GM23338 (cell line): Measurements from ENCODE around the gene MEF2A.

ENCODE experiments used
- CREB1 ChIP-seq: fragments of 250-450 bp; sonication (Bioruptor Pico); IDR thresholded peaks from 2 replicates; pipeline ENCODE4 v1.5.0; 2020; ENCODE audit warnings: low read depth, mild to moderate bottlenecking, moderate library complexity
- EZH2 ChIP-seq: fragments of 200-600 bp; sonication (generic); IDR thresholded peaks from one replicate; pipeline ENCODE4 v1.8.0; 2017; ENCODE audit warnings: antibody characterized with exemption, mild to moderate bottlenecking, low read depth; ENCODE audit not compliant: unreplicated experiment
- EZH2phosphoT487 ChIP-seq: fragments of 200-600 bp; sonication (generic); IDR thresholded peaks from one replicate; pipeline ENCODE4 v1.8.1; 2018; ENCODE audit warnings: antibody characterized with exemption; ENCODE audit not compliant: unreplicated experiment
- JUNB ChIP-seq: IDR thresholded peaks from one replicate; pipeline ENCODE4 v1.6.1; 2016; ENCODE audit warnings: antibody characterized with exemption; ENCODE audit not compliant: unreplicated experiment
- NANOG ChIP-seq: IDR thresholded peaks from 2 replicates; pipeline ENCODE4 v1.6.1; 2016; ENCODE audit warnings: antibody characterized with exemption, borderline replicate concordance
- POLR2AphosphoS5 ChIP-seq: IDR thresholded peaks from 2 replicates; pipeline ENCODE4 v1.6.1; 2016; ENCODE audit warnings: antibody characterized with exemption, low read depth
- TF ChIP-seq, protein P1 (sequence below), 2 experiments: fragments of 200-600 bp in 1 of 2; sonication (generic) in 1 of 2; conservative IDR thresholded peaks; 2 replicates each; pipeline versions ENCODE4 v1.5.1 to v1.6.1; 2016 to 2017; ENCODE audit warnings: antibody characterized with exemption in 2 of 2, low read depth in 2 of 2, mild to moderate bottlenecking in 2 of 2, moderate library complexity in 1 of 2
- TF ChIP-seq, protein P2 (sequence below): IDR thresholded peaks from one replicate; pipeline ENCODE4 v1.6.1; 2018; ENCODE audit warnings: antibody characterized with exemption; ENCODE audit not compliant: unreplicated experiment
- TF ChIP-seq, protein P3 (sequence below): fragments of 250-450 bp; sonication (Bioruptor Pico); IDR thresholded peaks from 2 replicates; pipeline ENCODE4 v1.5.0; 2020; ENCODE audit warnings: mild to moderate bottlenecking, moderate library complexity
- TF ChIP-seq, protein P4 (sequence below): IDR thresholded peaks from 2 replicates; pipeline ENCODE4 v1.6.1; 2016; ENCODE audit warnings: antibody characterized with exemption

DNA sequence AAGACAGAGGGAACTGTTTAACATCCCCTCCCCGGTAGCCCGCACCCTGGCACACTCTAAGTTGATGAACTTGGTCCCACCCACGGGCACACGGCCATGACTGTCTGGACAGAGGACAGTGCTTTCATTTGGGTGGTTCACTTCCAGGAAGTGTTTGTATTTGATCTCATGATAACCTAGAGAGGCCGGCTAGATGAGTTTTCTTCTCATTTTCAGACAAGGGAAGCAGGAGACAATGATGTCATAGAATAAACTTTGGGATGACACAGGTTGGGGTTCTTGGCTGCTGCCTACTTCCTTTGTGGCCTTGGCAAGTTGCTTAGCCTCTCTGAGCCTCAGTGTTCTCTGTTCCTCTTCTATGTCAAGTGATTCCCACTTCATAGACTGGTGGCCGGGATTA, 183.6 kb downstream of the MEF2A start:
- TF ChIP-seq, protein P1, sequence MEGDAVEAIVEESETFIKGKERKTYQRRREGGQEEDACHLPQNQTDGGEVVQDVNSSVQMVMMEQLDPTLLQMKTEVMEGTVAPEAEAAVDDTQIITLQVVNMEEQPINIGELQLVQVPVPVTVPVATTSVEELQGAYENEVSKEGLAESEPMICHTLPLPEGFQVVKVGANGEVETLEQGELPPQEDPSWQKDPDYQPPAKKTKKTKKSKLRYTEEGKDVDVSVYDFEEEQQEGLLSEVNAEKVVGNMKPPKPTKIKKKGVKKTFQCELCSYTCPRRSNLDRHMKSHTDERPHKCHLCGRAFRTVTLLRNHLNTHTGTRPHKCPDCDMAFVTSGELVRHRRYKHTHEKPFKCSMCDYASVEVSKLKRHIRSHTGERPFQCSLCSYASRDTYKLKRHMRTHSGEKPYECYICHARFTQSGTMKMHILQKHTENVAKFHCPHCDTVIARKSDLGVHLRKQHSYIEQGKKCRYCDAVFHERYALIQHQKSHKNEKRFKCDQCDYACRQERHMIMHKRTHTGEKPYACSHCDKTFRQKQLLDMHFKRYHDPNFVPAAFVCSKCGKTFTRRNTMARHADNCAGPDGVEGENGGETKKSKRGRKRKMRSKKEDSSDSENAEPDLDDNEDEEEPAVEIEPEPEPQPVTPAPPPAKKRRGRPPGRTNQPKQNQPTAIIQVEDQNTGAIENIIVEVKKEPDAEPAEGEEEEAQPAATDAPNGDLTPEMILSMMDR (conservative IDR thresholded peaks at IDR 0.05; ENCODE audit: low read depth in 2 of 2), result no peak
- TF ChIP-seq POLR2AphosphoS5 (no peak), EZH2 (no peak), EZH2phosphoT487 (no peak), NANOG (no peak), CREB1 (CRISPR knock-in tag) (no peak), JUNB (no peak)
- TF ChIP-seq, protein P2, sequence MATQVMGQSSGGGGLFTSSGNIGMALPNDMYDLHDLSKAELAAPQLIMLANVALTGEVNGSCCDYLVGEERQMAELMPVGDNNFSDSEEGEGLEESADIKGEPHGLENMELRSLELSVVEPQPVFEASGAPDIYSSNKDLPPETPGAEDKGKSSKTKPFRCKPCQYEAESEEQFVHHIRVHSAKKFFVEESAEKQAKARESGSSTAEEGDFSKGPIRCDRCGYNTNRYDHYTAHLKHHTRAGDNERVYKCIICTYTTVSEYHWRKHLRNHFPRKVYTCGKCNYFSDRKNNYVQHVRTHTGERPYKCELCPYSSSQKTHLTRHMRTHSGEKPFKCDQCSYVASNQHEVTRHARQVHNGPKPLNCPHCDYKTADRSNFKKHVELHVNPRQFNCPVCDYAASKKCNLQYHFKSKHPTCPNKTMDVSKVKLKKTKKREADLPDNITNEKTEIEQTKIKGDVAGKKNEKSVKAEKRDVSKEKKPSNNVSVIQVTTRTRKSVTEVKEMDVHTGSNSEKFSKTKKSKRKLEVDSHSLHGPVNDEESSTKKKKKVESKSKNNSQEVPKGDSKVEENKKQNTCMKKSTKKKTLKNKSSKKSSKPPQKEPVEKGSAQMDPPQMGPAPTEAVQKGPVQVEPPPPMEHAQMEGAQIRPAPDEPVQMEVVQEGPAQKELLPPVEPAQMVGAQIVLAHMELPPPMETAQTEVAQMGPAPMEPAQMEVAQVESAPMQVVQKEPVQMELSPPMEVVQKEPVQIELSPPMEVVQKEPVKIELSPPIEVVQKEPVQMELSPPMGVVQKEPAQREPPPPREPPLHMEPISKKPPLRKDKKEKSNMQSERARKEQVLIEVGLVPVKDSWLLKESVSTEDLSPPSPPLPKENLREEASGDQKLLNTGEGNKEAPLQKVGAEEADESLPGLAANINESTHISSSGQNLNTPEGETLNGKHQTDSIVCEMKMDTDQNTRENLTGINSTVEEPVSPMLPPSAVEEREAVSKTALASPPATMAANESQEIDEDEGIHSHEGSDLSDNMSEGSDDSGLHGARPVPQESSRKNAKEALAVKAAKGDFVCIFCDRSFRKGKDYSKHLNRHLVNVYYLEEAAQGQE, result no peak
- TF ChIP-seq, protein P3, sequence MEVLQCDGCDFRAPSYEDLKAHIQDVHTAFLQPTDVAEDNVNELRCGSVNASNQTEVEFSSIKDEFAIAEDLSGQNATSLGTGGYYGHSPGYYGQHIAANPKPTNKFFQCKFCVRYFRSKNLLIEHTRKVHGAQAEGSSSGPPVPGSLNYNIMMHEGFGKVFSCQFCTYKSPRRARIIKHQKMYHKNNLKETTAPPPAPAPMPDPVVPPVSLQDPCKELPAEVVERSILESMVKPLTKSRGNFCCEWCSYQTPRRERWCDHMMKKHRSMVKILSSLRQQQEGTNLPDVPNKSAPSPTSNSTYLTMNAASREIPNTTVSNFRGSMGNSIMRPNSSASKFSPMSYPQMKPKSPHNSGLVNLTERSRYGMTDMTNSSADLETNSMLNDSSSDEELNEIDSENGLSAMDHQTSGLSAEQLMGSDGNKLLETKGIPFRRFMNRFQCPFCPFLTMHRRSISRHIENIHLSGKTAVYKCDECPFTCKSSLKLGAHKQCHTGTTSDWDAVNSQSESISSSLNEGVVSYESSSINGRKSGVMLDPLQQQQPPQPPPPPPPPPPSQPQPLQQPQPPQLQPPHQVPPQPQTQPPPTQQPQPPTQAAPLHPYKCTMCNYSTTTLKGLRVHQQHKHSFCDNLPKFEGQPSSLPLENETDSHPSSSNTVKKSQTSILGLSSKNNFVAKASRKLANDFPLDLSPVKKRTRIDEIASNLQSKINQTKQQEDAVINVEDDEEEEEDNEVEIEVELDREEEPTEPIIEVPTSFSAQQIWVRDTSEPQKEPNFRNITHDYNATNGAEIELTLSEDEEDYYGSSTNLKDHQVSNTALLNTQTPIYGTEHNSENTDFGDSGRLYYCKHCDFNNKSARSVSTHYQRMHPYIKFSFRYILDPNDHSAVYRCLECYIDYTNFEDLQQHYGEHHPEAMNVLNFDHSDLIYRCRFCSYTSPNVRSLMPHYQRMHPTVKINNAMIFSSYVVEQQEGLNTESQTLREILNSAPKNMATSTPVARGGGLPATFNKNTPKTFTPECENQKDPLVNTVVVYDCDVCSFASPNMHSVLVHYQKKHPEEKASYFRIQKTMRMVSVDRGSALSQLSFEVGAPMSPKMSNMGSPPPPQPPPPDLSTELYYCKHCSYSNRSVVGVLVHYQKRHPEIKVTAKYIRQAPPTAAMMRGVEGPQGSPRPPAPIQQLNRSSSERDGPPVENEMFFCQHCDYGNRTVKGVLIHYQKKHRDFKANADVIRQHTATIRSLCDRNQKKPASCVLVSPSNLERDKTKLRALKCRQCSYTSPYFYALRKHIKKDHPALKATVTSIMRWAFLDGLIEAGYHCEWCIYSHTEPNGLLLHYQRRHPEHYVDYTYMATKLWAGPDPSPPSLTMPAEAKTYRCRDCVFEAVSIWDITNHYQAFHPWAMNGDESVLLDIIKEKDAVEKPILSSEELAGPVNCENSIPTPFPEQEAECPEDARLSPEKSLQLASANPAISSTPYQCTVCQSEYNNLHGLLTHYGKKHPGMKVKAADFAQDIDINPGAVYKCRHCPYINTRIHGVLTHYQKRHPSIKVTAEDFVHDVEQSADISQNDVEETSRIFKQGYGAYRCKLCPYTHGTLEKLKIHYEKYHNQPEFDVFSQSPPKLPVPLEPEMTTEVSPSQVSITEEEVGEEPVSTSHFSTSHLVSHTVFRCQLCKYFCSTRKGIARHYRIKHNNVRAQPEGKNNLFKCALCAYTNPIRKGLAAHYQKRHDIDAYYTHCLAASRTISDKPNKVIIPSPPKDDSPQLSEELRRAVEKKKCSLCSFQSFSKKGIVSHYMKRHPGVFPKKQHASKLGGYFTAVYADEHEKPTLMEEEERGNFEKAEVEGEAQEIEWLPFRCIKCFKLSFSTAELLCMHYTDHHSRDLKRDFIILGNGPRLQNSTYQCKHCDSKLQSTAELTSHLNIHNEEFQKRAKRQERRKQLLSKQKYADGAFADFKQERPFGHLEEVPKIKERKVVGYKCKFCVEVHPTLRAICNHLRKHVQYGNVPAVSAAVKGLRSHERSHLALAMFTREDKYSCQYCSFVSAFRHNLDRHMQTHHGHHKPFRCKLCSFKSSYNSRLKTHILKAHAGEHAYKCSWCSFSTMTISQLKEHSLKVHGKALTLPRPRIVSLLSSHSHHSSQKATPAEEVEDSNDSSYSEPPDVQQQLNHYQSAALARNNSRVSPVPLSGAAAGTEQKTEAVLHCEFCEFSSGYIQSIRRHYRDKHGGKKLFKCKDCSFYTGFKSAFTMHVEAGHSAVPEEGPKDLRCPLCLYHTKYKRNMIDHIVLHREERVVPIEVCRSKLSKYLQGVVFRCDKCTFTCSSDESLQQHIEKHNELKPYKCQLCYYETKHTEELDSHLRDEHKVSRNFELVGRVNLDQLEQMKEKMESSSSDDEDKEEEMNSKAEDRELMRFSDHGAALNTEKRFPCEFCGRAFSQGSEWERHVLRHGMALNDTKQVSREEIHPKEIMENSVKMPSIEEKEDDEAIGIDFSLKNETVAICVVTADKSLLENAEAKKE (CRISPR knock-in tag), result no peak
- TF ChIP-seq, protein P4, sequence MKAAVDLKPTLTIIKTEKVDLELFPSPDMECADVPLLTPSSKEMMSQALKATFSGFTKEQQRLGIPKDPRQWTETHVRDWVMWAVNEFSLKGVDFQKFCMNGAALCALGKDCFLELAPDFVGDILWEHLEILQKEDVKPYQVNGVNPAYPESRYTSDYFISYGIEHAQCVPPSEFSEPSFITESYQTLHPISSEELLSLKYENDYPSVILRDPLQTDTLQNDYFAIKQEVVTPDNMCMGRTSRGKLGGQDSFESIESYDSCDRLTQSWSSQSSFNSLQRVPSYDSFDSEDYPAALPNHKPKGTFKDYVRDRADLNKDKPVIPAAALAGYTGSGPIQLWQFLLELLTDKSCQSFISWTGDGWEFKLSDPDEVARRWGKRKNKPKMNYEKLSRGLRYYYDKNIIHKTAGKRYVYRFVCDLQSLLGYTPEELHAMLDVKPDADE, result no peak
